A375 (cell line): ENCODE measurements around the gene TENT5D. TPM values are rescaled to one million over a fixed set of nuclear protein-coding genes. Genes with fewer than 3 reads are reported as not detected.

Experiments
- total RNA-seq: library from RNA; depleted of rRNA; stranded (reverse); fragments of >200 nt; shearing (Covaris generic); gene quantifications from 2 replicates; pipeline ENCODE4 v1.2.3, GENCODE V29; 2014; rRNA removed

Gene TENT5D
- total RNA-seq, result 0.04 TPM in 1 of 2 replicates, not detected in the other

DNA sequence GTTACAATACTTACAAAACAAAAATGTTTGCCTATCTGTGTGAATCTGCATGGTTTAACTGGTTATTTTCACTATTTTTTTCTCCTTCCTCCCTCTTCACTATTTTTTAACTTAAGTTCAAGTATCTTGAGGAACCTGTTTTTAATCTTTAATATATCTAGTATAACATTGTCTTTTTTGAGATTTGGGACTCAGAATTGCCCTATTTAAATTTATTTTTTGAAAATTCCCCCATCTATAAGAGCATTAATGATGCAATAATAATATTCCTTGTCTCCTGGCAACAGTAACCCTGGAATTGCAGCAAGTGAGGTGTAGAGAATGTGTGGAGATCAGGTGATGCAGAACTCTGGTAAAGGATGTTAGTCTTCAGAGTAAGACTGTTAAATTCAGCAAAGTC, at the start of gene TENT5D:
Gene TENT5D, plus strand, starts transcription at position 301 of the 400 bp plus-strand sequence. CDS start 22,093 bp downstream, outside the sequence.

